VCaP (cell line): ENCODE results near the gene SLX1A.
"Not testable (repeated sequence)": the region's sequence is repeated elsewhere in the genome, so short reads cannot be mapped to it uniquely, and the experiment has no call there.

Experiments
- H3K27ac ChIP-seq: fragments of 450-650 bp; 2 replicates; pipeline ENCODE4 v1.5.1; 2017
- CTCF ChIP-seq: fragments of 450-650 bp; conservative IDR thresholded peaks from 2 replicates; pipeline ENCODE4 v1.5.1; 2017; ENCODE audit warnings: mild to moderate bottlenecking, moderate library complexity

SLX1A gene

GRCh38 chr16:30155188-30155587, 38.5 kb upstream of the SLX1A start:
- TF ChIP-seq CTCF = no peak
- no peak overlapping the region for H3K27ac ChIP-seq

GRCh38 chr16:30157214-30157613, 36.5 kb upstream of the SLX1A start:
- no peak overlapping the region for H3K27ac ChIP-seq
- TF ChIP-seq CTCF = no peak

GRCh38 chr16:30163538-30163937, 30.1 kb upstream of the SLX1A start:
- TF ChIP-seq CTCF = no peak
- H3K27ac ChIP-seq = no peak overlapping the region

GRCh38 chr16:30166202-30166902, 27.3 kb upstream of the SLX1A start:
- no peak overlapping the region for H3K27ac ChIP-seq

GRCh38 chr16:30168746-30169145, 24.9 kb upstream of the SLX1A start:
- not testable (repeated sequence) for H3K27ac ChIP-seq

More at GRCh38 chr16:30166202-30166902, 27.3 kb upstream of the SLX1A start:
- no peak for TF ChIP-seq CTCF

- H3K27ac ChIP-seq = not testable (repeated sequence)
Measured at GRCh38 chr16:30169416-30169815, 24.3 kb upstream of the SLX1A start.

- H3K27ac ChIP-seq = not testable (repeated sequence)
Measured at GRCh38 chr16:30170145-30170544, 23.5 kb upstream of the SLX1A start.

- no peak overlapping the region for H3K27ac ChIP-seq
- no peak for TF ChIP-seq CTCF
Measured at GRCh38 chr16:30173054-30173453, 20.6 kb upstream of the SLX1A start.

GRCh38 chr16:30176876-30177275, 16.8 kb upstream of the SLX1A start:
- not testable (repeated sequence) for H3K27ac ChIP-seq

- no peak for TF ChIP-seq CTCF
Measured at GRCh38 chr16:30179195-30179594, 14.5 kb upstream of the SLX1A start.

More at GRCh38 chr16:30179195-30179594, 14.5 kb upstream of the SLX1A start:
- 0 out of 2 replicates have a peak overlapping the region, but pooled peaks have one; percentile 18 for H3K27ac ChIP-seq
